IPS DF 6.9 (cell line): Measurements from ENCODE around the gene TJAP1.
"Not testable (repeated sequence)": the region's sequence is repeated elsewhere in the genome, so short reads cannot be mapped to it uniquely, and the experiment has no call there.

Experiments used
- DNase-seq: peaks from one replicate; pipeline ENCODE4 v3.0.0-alpha.2; 2013; ENCODE audit warnings: low read depth, low spot score
- H3K27ac ChIP-seq: one replicate; pipeline ENCODE4 v1.5.1; 2013; ENCODE audit warnings: low read length, control low read depth
- H3K27me3 ChIP-seq: 2 replicates; pipeline ENCODE4 v1.6.1; 2013; ENCODE audit warnings: mild to moderate bottlenecking, low read length; ENCODE audit not compliant: control insufficient read depth, insufficient read depth
- H3K36me3 ChIP-seq: 2 replicates; pipeline ENCODE4 v1.6.1; 2013; ENCODE audit warnings: low read length; ENCODE audit not compliant: control insufficient read depth, insufficient read depth
- H3K4me1 ChIP-seq: 2 replicates; pipeline ENCODE4 v1.6.1; 2013; ENCODE audit warnings: low read length; ENCODE audit not compliant: control insufficient read depth, insufficient read depth
- H3K4me3 ChIP-seq: 2 replicates; pipeline ENCODE4 v1.5.1; 2013; ENCODE audit warnings: mild to moderate bottlenecking, low read length
- H3K9me3 ChIP-seq: 2 replicates; pipeline ENCODE4 v1.6.1; 2013; ENCODE audit warnings: low read length, inconsistent platforms; ENCODE audit not compliant: control insufficient read depth, insufficient read depth
- WGBS: extraction: QIAGEN DNeasy Blood & Tissue Kit; methylation state at CpG from one replicate; pipeline ENCODE4 v1.1.7; 2013; ENCODE audit warnings: mixed read lengths, missing lambda C conversion rate; ENCODE audit not compliant: insufficient read length, insufficient coverage; 5-methylcytosine and 5-hydroxymethylcytosine counted together

TJAP1 gene

DNA sequence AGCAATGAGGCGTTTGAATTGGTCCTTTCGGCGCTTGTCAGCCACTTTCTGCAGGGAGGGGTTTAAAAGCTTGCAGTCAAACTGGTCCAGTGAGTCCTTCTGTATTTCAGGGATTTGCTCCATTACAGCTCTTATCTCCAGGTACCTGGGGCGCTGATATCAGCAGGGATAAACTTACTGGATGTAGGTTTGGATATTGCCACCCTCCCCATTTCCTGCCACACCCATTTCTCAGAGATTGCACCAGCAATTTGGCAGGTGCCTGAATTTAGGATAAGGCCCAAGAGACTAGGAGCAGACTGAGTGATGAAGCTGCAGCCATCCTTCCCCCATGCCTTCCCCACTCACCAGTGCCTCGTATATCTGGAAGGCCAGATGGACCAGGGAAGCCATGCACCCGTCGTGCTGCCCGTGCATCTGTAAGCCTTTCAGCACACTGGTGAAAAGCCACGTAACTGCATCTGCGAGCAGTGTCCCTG is 47.2 kb downstream of the TJAP1 start:
- H3K27ac ChIP-seq: no peak overlapping the region

DNA sequence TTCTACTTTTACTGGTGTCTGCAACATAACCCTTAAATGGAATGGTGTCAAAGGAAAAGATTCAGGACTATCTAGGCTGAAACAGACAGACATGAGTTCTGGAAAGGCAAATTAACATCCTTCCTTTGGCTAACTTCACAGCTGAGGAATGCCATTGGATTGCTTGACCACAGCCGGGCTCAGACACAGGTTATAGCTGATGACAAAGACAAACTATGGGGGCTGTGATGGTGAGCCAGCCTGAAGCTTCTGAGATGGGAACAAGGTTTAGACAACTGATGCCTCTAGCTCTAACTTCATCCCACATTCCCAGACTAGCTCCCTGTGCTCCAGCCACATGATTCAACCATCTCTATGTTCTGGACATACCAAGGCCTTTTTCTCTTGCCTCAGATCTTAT is 54.8 kb downstream of the TJAP1 start:
- Histone ChIP-seq H3K36me3 (peaks cover 16% of the 10 kb centered on the region), H3K27me3 (no peaks in the 10 kb centered on the region), H3K4me1 (no peaks in the 10 kb centered on the region), H3K4me3 (no peak overlapping the region), H3K9me3 (no peaks in the 10 kb centered on the region), H3K27ac (no peak overlapping the region)
- DNase-seq: no peak
- no CpG with 5 or more reads among the region's 1 CpG for WGBS

More for the DNA sequence above, 47.2 kb downstream of the TJAP1 start:
- WGBS: no CpG with 5 or more reads among the region's 10 CpGs
- Histone ChIP-seq H3K4me3 (no peak overlapping the region), H3K9me3 (no peaks in the 10 kb centered on the region), H3K4me1 (no peaks in the 10 kb centered on the region), H3K27me3 (no peaks in the 10 kb centered on the region), H3K36me3 (peaks cover 60% of the 10 kb centered on the region)
- DNase-seq: no peak

DNA sequence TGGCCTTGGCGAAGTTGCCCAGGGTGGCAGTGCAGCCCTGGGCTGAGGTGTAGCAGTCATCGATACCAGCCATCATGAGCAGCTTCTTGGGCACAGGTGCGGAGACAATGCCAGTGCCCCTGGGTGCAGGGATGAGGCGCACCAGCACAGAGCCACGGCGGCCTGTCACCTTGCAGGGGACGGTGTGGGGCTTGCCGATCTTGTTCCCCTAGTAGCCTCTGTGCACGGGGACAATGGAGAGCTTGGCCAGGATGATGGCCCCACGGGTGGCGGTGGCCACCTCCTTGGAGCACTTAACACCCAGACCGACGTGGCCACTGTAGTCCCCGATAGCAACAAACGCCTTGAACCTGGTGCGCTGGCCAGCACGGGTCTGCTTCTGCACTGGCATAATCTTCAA is 61.6 kb downstream of the TJAP1 start:
- WGBS: no CpG with 5 or more reads among the region's 17 CpGs
- not testable (repeated sequence) for H3K9me3 ChIP-seq, H3K4me1 ChIP-seq, H3K36me3 ChIP-seq, H3K4me3 ChIP-seq, H3K27ac ChIP-seq, H3K27me3 ChIP-seq, DNase-seq

DNA sequence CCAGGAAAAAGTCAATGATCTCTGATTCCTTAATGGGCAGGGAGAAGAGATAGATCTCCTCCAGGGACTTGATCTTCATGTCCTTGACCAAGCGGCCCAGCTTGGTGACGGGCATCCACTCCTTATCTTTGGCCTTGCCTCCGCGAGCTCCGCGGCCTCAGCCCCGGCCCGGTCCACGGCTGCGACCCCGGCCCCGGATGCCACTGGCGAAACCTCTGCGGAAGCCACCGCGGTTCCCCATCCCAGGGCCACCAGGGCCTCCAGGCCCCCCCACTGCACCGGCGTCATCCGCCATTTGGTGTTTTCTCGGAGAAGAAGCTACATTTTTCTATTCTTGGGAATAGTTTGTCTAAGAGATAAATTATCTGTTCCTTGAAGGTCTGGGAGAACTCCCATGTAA is 62.0 kb downstream of the TJAP1 start:
- no CpG with 5 or more reads among the region's 20 CpGs for WGBS

DNA sequence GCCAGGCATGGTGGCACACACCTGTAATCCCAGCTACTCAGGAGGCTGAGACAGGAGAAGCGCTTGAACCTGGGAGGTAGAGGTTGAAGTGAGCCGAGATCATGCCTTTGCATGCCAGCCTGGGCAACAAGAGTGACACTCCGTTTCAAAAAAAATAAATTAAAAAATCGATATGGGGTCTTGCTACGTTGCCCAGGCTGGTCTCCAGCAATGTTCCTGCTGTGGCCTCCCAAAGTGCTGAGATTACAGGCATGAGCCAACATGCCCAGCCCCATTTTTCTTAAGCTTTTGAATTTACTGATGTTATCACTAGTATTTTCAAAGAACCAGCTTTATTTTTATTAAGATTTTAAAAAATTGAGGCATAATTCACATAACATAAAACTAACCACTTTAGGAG is 63.1 kb downstream of the TJAP1 start:
- no peaks in the 10 kb centered on the region for H3K27me3 ChIP-seq
- DNase-seq: no peak
- H3K27ac ChIP-seq: no peak overlapping the region
- peaks cover 5% of the 10 kb centered on the region; the same call in 1 of the 2 replicates for H3K36me3 ChIP-seq
- no CpG with 5 or more reads among the region's 5 CpGs for WGBS
- H3K9me3 ChIP-seq: no peaks in the 10 kb centered on the region
- H3K4me1 ChIP-seq: no peaks in the 10 kb centered on the region
- H3K4me3 ChIP-seq: no peak overlapping the region

More for the DNA sequence above, 62.0 kb downstream of the TJAP1 start:
- not testable (repeated sequence) for H3K4me3 ChIP-seq, H3K36me3 ChIP-seq, H3K27ac ChIP-seq, H3K9me3 ChIP-seq, DNase-seq, H3K4me1 ChIP-seq, H3K27me3 ChIP-seq

DNA sequence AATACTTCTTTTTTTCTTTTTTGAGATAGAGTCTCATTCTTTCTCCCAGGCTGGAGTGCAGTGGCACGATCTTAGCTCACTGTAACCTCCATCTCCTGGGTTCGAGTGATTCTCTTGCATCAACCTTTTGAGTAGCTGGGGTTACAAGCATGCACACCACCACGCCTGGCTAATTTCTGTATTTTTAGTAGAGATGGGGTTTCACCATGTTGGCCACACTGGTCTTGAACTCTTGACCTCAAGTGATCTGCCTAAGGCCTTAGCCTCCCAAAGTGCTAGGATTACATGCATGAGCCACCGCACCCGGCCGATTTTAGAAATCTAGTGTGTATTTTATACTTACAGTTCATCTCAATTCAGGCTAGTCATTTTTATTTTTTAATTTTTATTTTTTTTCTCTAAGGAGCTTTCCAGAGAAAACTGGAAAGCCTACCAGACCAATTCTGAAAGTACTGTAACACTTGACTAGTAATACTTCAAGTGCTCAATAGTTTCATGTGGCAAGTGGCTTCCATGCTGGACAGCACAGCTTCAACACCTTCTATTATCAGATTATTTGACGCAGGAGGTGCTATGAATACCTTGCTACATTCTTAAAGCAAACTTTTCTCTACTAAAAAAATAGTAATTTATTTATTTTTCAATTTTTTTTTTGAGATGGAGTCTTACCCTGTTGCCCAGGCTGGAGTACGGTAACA is 64.6 kb downstream of the TJAP1 start:
- Histone ChIP-seq H3K4me3 (no peak overlapping the region), H3K36me3 (peaks cover 11% of the 10 kb centered on the region; the same call in 1 of the 2 replicates), H3K9me3 (no peaks in the 10 kb centered on the region), H3K4me1 (no peaks in the 10 kb centered on the region), H3K27me3 (no peaks in the 10 kb centered on the region), H3K27ac (no peak overlapping the region)
- WGBS: no CpG with 5 or more reads among the region's 8 CpGs
- DNase-seq: no peak

DNA sequence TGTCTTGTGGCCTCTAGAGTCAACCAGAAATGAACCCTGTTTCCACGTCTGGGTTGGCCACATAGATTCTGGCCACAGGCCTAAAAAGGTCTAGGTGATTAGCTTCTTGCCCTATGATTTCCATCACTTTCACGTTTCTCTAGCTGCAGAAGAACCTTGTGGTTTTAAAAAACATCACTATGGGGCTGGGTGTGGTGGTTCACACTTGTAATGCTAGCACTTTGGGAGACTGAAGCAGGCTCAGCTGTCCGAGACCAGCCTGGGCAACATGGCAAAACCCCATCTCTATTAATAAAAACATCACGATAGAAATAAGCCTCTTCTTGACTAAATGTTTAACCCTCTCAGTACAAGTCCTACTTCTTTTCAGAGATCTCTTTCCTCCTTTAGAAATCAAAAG is 67.1 kb downstream of the TJAP1 start:
- no CpG with 5 or more reads among the region's 4 CpGs for WGBS

DNA sequence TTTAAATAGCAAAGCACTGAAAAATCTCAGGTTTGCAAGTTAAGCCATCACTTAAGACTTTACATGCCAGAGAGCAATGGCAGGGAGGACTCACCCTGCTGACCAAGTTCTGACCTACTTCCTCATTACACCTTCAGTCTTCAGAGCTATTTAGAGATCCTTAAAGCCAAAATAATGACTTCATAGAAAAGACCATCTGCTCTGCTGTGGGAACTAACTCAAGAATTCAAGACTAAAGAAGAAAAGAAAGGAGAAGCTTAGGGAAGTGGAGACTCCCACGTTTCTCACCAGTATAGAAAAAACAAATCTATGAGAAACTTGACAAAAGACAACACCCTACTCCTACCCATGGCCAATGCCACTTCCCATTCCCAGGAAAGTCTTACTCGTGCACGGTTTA is 69.9 kb downstream of the TJAP1 start:
- Histone ChIP-seq H3K27ac (no peak overlapping the region), H3K36me3 (peaks cover 28% of the 10 kb centered on the region), H3K4me1 (no peaks in the 10 kb centered on the region), H3K9me3 (no peaks in the 10 kb centered on the region), H3K27me3 (no peaks in the 10 kb centered on the region), H3K4me3 (no peak overlapping the region)
- WGBS: no CpG with 5 or more reads among the region's 3 CpGs
- DNase-seq: no peak

More for the DNA sequence above, 67.1 kb downstream of the TJAP1 start:
- no peaks in the 10 kb centered on the region for H3K9me3 ChIP-seq
- no peak overlapping the region for H3K27ac ChIP-seq
- H3K4me1 ChIP-seq: no peaks in the 10 kb centered on the region
- H3K4me3 ChIP-seq: no peak overlapping the region
- no peak for DNase-seq
- no peaks in the 10 kb centered on the region for H3K27me3 ChIP-seq
- H3K36me3 ChIP-seq: peaks cover 24% of the 10 kb centered on the region
